Glomerular visceral epithelial cell (primary cell): ENCODE results near the gene CHAC1.

Experiments
- DNase-seq: peaks from one replicate; pipeline ENCODE4 v3.0.0-alpha.2; 2016; ENCODE audit errors: extremely low spot score

Gene CHAC1, protein sequence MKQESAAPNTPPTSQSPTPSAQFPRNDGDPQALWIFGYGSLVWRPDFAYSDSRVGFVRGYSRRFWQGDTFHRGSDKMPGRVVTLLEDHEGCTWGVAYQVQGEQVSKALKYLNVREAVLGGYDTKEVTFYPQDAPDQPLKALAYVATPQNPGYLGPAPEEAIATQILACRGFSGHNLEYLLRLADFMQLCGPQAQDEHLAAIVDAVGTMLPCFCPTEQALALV

GRCh38 chr15:40952901-40953712, at the start of gene CHAC1:
TSS of gene CHAC1 (plus strand) at chr15:40953471. CDS start at chr15:40953584, 113 bp downstream.
- DNase-seq, result peak; percentile 96

DNA sequence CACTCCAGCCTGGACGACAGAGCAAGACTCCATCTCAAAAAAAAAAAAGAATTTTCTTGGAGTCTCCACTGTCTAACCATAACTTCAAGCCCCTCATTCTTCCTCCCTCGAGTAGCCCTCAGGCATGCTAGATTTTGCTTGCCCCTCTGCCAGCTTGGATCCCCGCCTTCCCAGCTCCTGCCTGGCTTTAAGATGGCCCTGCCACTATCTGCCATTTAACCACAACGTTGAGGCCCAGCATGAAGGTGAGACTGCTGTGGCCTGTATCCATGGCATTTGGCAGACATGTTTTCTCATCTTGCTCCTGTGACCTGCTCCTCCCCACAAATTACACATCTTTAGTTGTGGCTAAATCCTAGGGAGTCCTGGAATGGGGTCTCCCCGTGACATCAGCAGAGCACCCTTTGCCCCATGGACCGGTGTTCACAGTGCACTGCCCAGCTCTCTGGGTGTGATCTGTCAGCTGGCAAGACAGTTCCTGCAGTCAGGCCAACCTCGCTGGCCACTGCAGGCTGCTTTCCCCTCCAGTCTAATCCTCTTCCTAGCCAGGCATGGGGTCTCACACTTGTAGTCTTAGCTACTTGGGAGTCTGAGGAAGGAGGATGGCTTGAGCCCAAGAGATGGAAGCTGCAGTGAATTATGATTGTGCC, 48.6 kb upstream of the CHAC1 start:
- DNase-seq, result no peak

DNA sequence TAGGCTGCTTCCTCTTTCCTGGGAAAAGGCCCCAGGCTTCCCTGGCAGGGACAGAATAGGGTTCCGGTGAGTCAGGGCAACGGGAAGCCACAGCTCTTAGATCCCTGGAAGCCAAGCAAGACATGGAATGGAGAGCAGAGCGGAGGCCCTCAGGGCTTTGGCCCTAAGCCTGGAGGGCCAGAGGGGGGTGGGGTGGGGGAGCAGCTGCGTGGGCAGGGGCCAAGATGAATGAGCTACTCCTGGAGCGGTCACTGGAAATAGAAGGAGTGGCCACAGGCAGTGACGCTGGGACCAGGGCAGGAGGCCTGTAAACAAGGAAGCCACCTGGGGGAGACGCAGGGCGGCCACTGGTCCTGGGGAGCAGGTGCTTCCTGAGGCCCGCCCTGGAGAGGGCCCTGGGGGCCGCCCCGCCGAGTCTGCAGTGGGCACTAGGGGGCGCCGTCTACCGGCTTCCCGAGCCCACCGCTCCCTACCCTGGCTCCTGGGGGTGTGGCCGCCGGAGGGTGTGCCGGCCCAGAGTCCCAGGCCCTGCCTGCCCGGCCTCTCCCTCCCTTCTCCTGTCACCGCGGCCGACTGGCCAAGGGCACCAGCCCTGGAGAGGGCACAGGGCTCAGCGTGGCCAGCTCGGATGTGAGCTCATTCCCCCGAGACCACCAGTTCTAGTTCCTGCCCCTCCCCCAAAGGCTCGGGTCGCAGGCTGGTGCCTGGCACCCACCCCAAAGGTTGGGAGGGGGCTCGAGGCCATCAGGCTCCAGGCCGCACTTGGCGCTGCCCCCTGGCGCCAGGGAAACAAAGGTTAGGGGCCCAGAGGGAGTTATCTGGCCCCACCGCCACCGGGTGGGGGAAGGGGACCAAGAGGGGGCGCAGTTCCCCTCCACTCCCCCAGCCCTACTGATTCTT, 46.9 kb upstream of the CHAC1 start:
- DNase-seq, result peak; percentile 95

DNA sequence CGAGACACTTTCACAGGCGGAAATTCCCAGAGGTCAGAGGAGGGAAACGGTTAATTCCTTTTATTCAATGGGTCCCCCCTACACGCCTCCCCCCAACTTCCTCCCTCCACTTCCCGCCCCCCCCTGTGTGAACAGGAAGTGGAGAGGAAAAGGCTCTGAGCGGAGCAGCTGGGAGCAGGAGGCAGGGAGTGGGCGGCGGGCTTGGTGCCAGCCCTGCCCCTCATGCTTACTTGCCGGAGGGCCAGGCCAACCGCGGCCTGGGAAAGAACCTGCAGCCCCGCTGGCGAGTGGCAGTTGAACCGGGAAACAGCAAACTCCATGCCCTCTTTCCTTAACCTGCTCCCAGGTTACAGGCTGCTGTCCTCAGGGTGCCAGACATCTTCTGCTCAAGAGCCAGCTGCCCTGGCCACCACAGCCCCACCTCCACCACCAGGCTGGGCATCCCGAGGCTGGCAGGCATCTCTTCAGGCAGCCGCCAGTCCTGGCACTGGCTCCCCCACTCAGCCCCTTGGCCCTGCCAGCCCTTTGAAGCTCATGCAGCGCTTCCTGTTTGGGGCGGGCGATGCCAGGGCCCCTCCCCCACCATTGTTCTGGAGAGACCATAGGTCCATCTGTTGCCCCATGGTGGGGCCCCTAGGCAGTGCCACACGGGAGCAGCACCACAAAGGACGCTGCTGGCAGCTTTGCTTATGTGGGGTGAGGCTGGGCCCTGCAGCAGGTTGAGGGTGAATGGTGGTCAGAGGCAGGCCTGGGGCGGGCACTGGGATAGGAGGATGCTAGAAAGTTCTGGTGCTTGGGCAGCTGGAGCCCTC, 46.1 kb upstream of the CHAC1 start:
- no peak for DNase-seq

DNA sequence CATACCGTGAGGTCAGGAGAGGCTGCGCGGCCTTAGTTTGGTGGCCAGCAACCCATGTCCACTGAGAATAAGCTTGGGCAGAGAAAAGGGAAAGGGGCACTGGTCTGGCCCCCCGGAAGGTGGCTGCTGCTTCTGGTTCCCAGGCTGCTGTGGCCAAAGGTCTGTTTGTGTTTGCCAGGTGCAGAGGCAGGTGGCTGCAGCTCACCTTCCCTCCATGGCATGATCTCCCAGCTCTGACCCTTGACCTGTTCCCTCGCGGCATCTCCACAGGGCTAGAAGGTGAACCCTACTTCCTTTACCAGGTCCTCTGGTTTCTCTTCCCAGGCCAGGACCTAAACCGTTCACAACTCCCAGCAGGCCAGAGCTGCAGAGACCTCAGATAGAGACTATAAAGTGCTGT, 45.2 kb upstream of the CHAC1 start:
- DNase-seq, result no peak

DNA sequence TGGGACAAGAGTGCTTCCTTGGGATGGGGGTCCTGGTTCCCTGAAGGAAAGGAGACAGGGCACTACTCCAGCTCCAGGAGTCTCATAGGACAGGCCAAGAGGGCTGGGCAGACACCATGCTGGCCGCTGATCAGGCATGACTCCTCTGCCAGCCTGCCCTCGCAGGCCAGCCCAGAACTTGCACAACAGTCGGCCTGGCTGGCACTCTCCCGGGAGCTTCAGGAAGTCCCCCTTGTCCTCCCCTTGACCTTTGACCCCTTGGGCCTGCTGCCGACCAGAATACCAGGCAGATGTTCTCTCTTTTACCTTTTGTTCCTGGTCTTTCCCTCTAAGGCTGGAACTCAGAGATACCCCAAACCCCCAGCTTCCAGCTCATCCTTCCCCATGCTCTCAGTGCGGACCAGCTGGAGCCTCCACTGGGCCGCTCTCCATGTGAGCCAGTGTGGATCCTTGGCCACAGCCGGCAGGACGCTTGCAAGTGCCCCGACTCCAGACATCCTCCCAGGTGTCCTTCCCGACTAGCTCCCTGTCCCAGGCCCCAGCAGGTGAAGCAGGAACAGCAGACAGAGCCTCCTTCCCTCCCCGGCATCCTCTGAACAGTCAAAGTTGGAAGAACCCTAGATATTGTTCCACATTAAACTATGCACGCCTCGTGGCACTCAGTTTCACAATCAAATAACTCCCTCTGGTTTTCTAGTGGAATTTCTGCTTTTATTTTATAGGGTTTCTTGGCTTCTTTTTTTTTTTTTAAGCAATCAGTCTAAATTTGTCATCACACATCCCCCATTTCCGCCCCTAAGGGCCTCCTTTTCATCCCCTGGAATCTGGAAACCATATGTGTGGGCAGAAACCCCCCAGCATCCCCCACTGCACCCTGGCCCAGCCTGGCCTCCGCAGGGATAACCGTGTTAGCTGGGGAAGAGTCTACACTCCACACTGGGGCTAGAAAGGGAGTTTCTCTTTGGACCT, 43.3 kb upstream of the CHAC1 start:
- DNase-seq, result no peak

DNA sequence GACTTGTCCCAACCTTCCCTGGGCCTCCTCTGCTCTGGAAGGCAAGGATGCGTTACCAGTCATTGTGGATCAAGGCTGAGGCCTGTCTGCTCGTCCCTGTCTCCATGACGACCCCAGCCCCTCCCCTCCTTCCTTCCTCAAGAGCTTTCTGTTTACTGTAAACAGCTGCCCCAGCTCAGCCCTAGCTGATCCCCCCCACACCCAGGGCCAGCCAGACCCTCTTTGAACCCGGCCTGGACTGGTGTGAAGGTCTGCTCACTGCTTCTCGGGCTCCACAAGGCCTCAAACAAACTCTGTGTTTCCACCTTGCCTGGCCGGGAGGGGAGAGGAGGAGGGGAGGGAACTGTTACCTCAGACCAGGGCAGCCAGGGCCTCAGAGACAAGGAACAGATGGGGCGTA, 42.1 kb upstream of the CHAC1 start:
- DNase-seq, result no peak

GRCh38 chr15:40911693-40912092, 41.6 kb upstream of the CHAC1 start:
- no peak for DNase-seq

- DNase-seq, result no peak
Measured at GRCh38 chr15:40912478-40912877, 40.8 kb upstream of the CHAC1 start.

DNA sequence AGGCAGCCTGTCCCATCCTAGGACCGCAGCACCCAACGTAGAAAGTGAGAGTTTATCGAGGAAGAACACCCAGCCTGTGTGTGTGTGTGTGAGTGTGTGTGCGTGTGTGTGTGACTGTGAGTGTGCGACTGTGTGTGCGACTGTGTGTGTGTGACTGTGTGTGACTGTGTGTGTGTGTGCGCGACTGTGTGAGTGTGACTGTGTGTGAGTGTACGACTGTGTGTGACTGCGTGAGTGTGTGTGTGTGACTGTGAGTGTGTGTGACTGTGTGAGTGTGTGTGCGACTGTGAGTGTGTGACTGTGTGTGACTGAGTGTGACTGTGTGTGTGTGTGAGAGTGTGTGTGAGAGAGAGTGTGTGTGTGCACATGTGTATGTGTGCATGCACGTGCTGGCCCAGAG, 39.3 kb upstream of the CHAC1 start:
- DNase-seq, result no peak

GRCh38 chr15:40914486-40914885, 38.8 kb upstream of the CHAC1 start:
- DNase-seq, result no peak

DNA sequence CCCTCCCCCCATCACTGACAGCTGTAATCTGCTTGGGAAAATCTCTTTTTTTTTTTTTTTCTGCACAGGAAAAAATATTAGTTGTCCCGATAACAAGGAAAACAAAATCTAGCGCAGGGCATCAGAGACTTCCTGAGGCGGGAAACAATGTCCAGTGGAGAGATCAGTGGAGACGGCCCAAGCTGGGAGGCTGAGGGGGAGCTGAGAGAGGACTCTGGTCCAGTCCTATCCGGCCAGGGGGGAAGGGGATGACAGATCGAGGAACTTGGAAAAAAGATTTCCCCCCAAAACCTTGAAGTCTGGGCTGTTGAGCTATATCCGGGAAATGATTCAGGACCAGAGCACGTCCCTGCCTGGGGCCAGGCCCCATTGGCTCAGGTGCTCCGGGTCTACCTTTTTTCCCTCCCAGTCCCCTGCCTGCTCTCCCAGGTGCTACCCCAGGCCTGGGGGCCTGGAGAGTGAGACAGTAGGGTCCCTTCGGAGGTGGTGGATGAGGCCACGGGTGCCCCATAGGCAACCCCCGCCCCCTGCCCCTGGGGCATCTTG, 38.1 kb upstream of the CHAC1 start:
- no peak for DNase-seq

GRCh38 chr15:40915679-40916078, 37.6 kb upstream of the CHAC1 start:
- DNase-seq, result no peak

DNA sequence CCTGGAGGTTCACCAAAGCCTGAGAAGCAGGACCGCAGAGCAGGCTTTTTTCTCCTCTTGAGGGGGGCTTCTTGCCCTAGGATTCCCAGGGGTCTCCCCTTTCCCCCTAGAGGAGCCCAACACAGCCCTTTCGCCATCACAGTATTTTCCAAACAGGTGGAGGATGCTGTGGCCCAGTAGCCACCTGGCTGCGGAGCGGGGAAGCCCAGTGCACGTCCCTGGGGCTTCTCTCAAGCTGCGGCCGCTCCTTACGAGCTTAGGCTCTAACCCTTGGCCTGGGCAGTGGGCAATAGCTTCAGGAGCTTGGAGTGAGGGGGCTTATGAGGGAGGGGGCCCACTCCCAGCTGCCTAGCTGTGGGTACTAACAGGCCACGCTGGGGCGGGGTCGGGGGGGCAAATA, 35.7 kb upstream of the CHAC1 start:
- no peak for DNase-seq

GRCh38 chr15:40918146-40918798, 35.0 kb upstream of the CHAC1 start:
- DNase-seq, result no peak

DNA sequence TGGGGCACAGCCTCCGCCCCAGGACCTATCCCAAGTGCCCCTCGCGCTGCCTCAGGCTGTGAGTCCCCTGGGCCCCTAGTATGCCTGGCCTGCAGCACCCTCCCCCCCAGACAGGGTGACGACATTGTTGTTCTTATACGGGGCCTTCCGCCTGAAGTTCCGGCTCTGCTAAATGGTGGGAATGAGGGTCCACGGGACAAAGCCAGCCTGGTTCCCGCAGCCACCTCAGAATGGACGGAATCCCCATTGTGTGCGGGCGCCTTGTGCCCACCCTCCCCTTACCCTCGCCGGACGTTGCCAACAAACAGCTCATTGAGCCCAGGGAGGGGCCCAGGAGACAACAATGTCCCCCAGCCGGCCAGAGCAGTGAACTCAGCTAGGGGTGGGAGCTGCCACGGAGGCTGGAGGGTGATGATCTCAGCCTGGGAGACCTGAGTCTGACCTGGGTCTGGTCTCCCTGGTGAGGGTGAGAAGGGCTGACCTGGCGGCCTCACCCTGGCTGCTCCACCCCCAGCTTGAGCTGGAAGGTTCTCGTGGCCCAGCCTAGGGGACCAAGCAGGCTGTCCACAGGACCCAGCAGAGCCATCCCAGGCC, 34.4 kb upstream of the CHAC1 start:
- DNase-seq, result no peak

- no peak for DNase-seq
Measured at GRCh38 chr15:40921949-40922607, 31.2 kb upstream of the CHAC1 start.

DNA sequence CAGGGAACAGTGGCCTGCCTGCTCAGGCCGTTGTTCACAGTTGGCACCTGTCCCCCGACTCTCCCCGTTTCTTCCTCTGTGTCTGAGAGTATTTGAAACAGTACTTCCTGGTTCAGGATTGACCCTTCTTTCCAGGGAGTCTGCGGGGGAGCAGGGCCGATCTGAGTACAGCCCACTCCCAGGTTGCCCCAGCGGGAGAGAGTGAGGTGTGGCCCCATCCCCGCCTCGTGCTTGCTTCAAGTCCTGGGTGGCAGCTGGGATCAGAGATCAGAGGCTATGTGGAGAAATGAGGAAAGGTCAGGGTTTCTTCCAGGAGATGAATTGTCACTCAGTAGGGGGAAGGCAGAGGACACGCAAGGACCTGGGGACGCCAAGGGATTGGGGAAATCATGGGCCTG, 30.7 kb upstream of the CHAC1 start:
- DNase-seq, result no peak
